ENCODE data around the gene CCDC148. TPM values are rescaled to one million over a fixed set of nuclear protein-coding genes. Genes with fewer than 3 reads are reported as not detected.
"Not testable (repeated sequence)": the region's sequence is repeated elsewhere in the genome, so short reads cannot be mapped to it uniquely, and the experiment has no call there.

The CCDC148 gene
- total RNA-seq, 1 donor from 2014 or later: 0.78 TPM

- no peak for DNase-seq (ENCODE audit: missing footprints)
- intact Hi-C loops (cut with DNase I): no loop called here
- ATAC-seq: no peak
These were observed 29.8 kb upstream of the CCDC148 start for GRCh38 chr2:158486150-158486969.

- DNase-seq (ENCODE audit: missing footprints): no peak
- ATAC-seq: no peak
- intact Hi-C loops (cut with DNase I): no loop called here
These were observed 28.5 kb upstream of the CCDC148 start for GRCh38 chr2:158484892-158485556.

GRCh38 chr2:158482594-158482993, 26.0 kb upstream of the CCDC148 start:
- DNase-seq (ENCODE audit: missing footprints) (no peak), ATAC-seq (no peak)

GRCh38 chr2:158481116-158481515, 24.6 kb upstream of the CCDC148 start:
- intact Hi-C loops (cut with DNase I): no loop called here
- ATAC-seq (no peak), DNase-seq (ENCODE audit: missing footprints) (no peak)

More at GRCh38 chr2:158482594-158482993, 26.0 kb upstream of the CCDC148 start:
- intact Hi-C loops (cut with DNase I): no loop called here

- intact Hi-C loops (cut with DNase I): no loop called here
- DNase-seq (ENCODE audit: missing footprints) (no peak), ATAC-seq (no peak)
These were observed 22.3 kb upstream of the CCDC148 start for GRCh38 chr2:158478816-158479215.

GRCh38 chr2:158478237-158478636, 21.7 kb upstream of the CCDC148 start:
- intact Hi-C loops (cut with DNase I): no loop called here
- ATAC-seq (no peak), DNase-seq (ENCODE audit: missing footprints) (no peak)

GRCh38 chr2:158477202-158477601, 20.6 kb upstream of the CCDC148 start:
- intact Hi-C loops (cut with DNase I): no loop called here
- DNase-seq (ENCODE audit: missing footprints) (no peak), ATAC-seq (no peak)

- intact Hi-C loops (cut with DNase I); ATAC-seq; DNase-seq (ENCODE audit: missing footprints): not testable (repeated sequence)
These were observed 18.0 kb upstream of the CCDC148 start for GRCh38 chr2:158474526-158475011.

- no peak for DNase-seq (ENCODE audit: missing footprints)
- intact Hi-C loops (cut with DNase I): no loop called here
- no peak for ATAC-seq
These were observed 17.3 kb upstream of the CCDC148 start for GRCh38 chr2:158473719-158474392.

- intact Hi-C loops (cut with DNase I); ATAC-seq; DNase-seq (ENCODE audit: missing footprints): not testable (repeated sequence)
These were observed 16.7 kb upstream of the CCDC148 start for GRCh38 chr2:158473300-158473699.

- DNase-seq (ENCODE audit: missing footprints); intact Hi-C loops (cut with DNase I); ATAC-seq: not testable (repeated sequence)
These were observed 16.3 kb upstream of the CCDC148 start for GRCh38 chr2:158472829-158473228.

- ATAC-seq: no peak
- no peak for DNase-seq (ENCODE audit: missing footprints)
- intact Hi-C loops (cut with DNase I): no loop called here
These were observed 10.7 kb upstream of the CCDC148 start for GRCh38 chr2:158467248-158467647.

GRCh38 chr2:158464426-158465281, 8.1 kb upstream of the CCDC148 start:
- ATAC-seq: no peak
- intact Hi-C loops (cut with DNase I): no loop called here
- DNase-seq (ENCODE audit: missing footprints): no peak

GRCh38 chr2:158463496-158464095, 7.0 kb upstream of the CCDC148 start:
- DNase-seq (ENCODE audit: missing footprints) (no peak), ATAC-seq (no peak)
- intact Hi-C loops (cut with DNase I): no loop called here

GRCh38 chr2:158460632-158461297, 4.2 kb upstream of the CCDC148 start:
- DNase-seq (ENCODE audit: missing footprints) (no peak), ATAC-seq (no peak)
- intact Hi-C loops (cut with DNase I): no loop called here

- intact Hi-C loops (cut with DNase I): loop anchor here (5.0 to 10.0 kb wide), 5 partner anchors 78 to 415 kb away; no protein-coding TSS in a partner anchor
- ATAC-seq: no peak
These were observed 2.8 kb upstream of the CCDC148 start for GRCh38 chr2:158459161-158460003.

GRCh38 chr2:158458617-158458920, 2.0 kb upstream of the CCDC148 start:
- no peak for ATAC-seq
- intact Hi-C loops (cut with DNase I): loop anchor here (5.0 to 10.0 kb wide), 5 partner anchors 79 to 414 kb away; no protein-coding TSS in a partner anchor
- DNase-seq (ENCODE audit: missing footprints): no peak

More at GRCh38 chr2:158459161-158460003, 2.8 kb upstream of the CCDC148 start:
- no peak for DNase-seq (ENCODE audit: missing footprints)
